Endothelial cell of umbilical vein (primary cell): ENCODE measurements around the gene TRIM14. TPM values are rescaled to one million over a fixed set of nuclear protein-coding genes. Genes with fewer than 3 reads are reported as not detected.

ENCODE experiments used
- BruUV-seq: library from RNA; stranded (reverse); fragments of 400-500 nt; replicated peaks from 2 replicates; lab custom pipeline; 2021; lab: Mats Ljungman, UMichigan
- CTCF ChIA-PET: fragments of 300-600, 350-600 bp; sonication (Branson Sonifier 250); formaldehyde crosslinking; loops from one replicate; lab custom pipeline; 2021; ENCODE audit warnings: antibody characterized with exemption, inconsistent platforms; lab: Charles Lee
- POLR2A ChIA-PET: fragments of 300-600, 350-600 bp; sonication (Branson Sonifier 250); formaldehyde crosslinking; loops from one replicate; lab custom pipeline; 2021; ENCODE audit warnings: antibody characterized with exemption, inconsistent platforms; lab: Charles Lee
- DNase-seq: peaks from one replicate; pipeline ENCODE4 v3.0.0-alpha.2; 2011; ENCODE audit warnings: low read depth, low spot score
- FAIRE-seq: peaks from 2 replicates; lab custom pipeline; 2011; peaks lifted over from hg19 to GRCh38; lab: Jason Lieb, UNC
- H2AFZ ChIP-seq: 2 replicates; pipeline ENCODE4 v1.6.0; 2012; ENCODE audit warnings: low read depth, low read length, control low read depth, inconsistent platforms
- H3K27ac ChIP-seq: 2 replicates; pipeline ENCODE4 v1.5.1; 2011; ENCODE audit warnings: low read depth, mild to moderate bottlenecking, control low read depth, low read length, moderate library complexity; ENCODE audit not compliant: insufficient read depth
- H3K27me3 ChIP-seq, 2 experiments: 2 replicates each; pipeline versions ENCODE4 v1.6.0 to v1.6.1; 2011; ENCODE audit warnings: low read length in 2 of 2, mixed read lengths in 1 of 2; ENCODE audit not compliant: control insufficient read depth in 2 of 2, insufficient read depth in 2 of 2
- H3K36me3 ChIP-seq, 2 experiments: 2 replicates in 1 of 2; 3 replicates in 1 of 2; pipeline ENCODE4 v1.5.1; 2011; ENCODE audit warnings: low read length in 2 of 2, mild to moderate bottlenecking in 1 of 2, moderate library complexity in 1 of 2; ENCODE audit not compliant: control insufficient read depth in 2 of 2, insufficient read depth in 2 of 2; ENCODE audit errors: extremely low read depth in 1 of 2
- H3K4me1 ChIP-seq: 3 replicates; pipeline ENCODE4 v1.5.1; 2011; ENCODE audit warnings: mild to moderate bottlenecking, low read length; ENCODE audit not compliant: control insufficient read depth, insufficient read depth; ENCODE audit errors: extremely low read depth
- H3K4me2 ChIP-seq: 2 replicates; pipeline ENCODE4 v1.6.1; 2011; ENCODE audit warnings: low read length, control low read depth, mixed read lengths; ENCODE audit not compliant: insufficient read depth
- H3K4me3 ChIP-seq, 3 experiments: fragments of 200-600 bp in 1 of 3; sonication (generic), shearing (Covaris generic) in 1 of 3; replicated peaks in 1 of 3; 2 replicates each; pipeline ENCODE4 v1.5.1; 2011 to 2016; ENCODE audit warnings: control low read depth in 3 of 3, low read length in 3 of 3, mild to moderate bottlenecking in 2 of 3, inconsistent platforms in 1 of 3, low read depth in 1 of 3, moderate library complexity in 1 of 3; ENCODE audit not compliant: insufficient read depth in 1 of 3
- H3K79me2 ChIP-seq: 2 replicates; pipeline ENCODE4 v1.6.0; 2012; ENCODE audit warnings: low read length, inconsistent platforms; ENCODE audit not compliant: control insufficient read depth, insufficient read depth
- H3K9ac ChIP-seq: replicated peaks from 2 replicates; pipeline ENCODE3; 2011; ENCODE audit warnings: low read length, control low read depth; ENCODE audit not compliant: insufficient read depth; ENCODE audit errors: extremely low read depth
- H3K9me1 ChIP-seq: replicated peaks from 3 replicates; pipeline ENCODE4 v1.6.0; 2011; ENCODE audit warnings: mild to moderate bottlenecking, low read length; ENCODE audit not compliant: control insufficient read depth, insufficient read depth; ENCODE audit errors: extremely low read depth
- H3K9me3 ChIP-seq: replicated peaks from 2 replicates; pipeline ENCODE4 v1.5.1; 2012; ENCODE audit warnings: low read length, inconsistent platforms; ENCODE audit not compliant: control insufficient read depth, insufficient read depth
- H4K20me1 ChIP-seq: replicated peaks from 2 replicates; pipeline ENCODE3; 2011; ENCODE audit warnings: mild to moderate bottlenecking, low read length; ENCODE audit not compliant: control insufficient read depth, insufficient read depth; ENCODE audit errors: extremely low read depth
- CTCF ChIP-seq, 2 donors: IDR thresholded peaks; 1 replicate in 1 of 2; 2 replicates in 1 of 2; pipeline ENCODE4 v1.5.1; 2011; ENCODE audit warnings: low read length in 2 of 2, mild to moderate bottlenecking in 2 of 2, moderate library complexity in 2 of 2, control low read depth in 1 of 2, inconsistent platforms in 1 of 2, low read depth in 1 of 2; ENCODE audit not compliant: insufficient read depth in 1 of 2; ENCODE audit errors: extremely low read depth in 1 of 2
- EZH2 ChIP-seq: IDR thresholded peaks from 2 replicates; pipeline ENCODE4 v1.6.1; 2012; ENCODE audit warnings: borderline replicate concordance, low read depth, mild to moderate bottlenecking, moderate library complexity, low read length, inconsistent platforms; ENCODE audit not compliant: severe bottlenecking
- FOS ChIP-seq: IDR thresholded peaks from 2 replicates; pipeline ENCODE4 v1.6.1; 2011; ENCODE audit warnings: mild to moderate bottlenecking, low read length, moderate library complexity, borderline replicate concordance; ENCODE audit not compliant: insufficient read depth
- GATA2 ChIP-seq: IDR thresholded peaks from 2 replicates; pipeline ENCODE4 v1.7.0; 2011; ENCODE audit warnings: low read depth, mild to moderate bottlenecking, moderate library complexity, mixed read lengths, low read length; ENCODE audit not compliant: insufficient read length, insufficient read depth
- JUN ChIP-seq: IDR thresholded peaks from 2 replicates; pipeline ENCODE4 v1.6.1; 2011; ENCODE audit warnings: borderline replicate concordance, low read depth; ENCODE audit not compliant: insufficient read length, insufficient read depth
- MAX ChIP-seq: IDR thresholded peaks from 2 replicates; pipeline ENCODE4 v1.6.1; 2011; ENCODE audit not compliant: insufficient read depth, insufficient read length
- MYC ChIP-seq: IDR thresholded peaks from one replicate; pipeline ENCODE4 v1.6.1; 2011; ENCODE audit warnings: mild to moderate bottlenecking, low read depth, low read length
- POLR2A ChIP-seq: IDR thresholded peaks from 2 replicates; pipeline ENCODE4 v1.6.1; 2012; ENCODE audit warnings: low read depth, mild to moderate bottlenecking, control low read depth, low read length
- POLR2AphosphoS5 ChIP-seq: IDR thresholded peaks from 2 replicates; pipeline ENCODE4 v1.6.1; 2012; ENCODE audit warnings: low read depth, mild to moderate bottlenecking, control low read depth, low read length, moderate library complexity; ENCODE audit not compliant: insufficient read depth
- dilution Hi-C: fragments of 300-500 bp; cut with MboI; formaldehyde crosslinking; loops from one replicate; pipeline ENCODE4 v1.15.0; 2019; ENCODE audit warnings: low sequenced_read_pairs; ENCODE audit not compliant: extremely low pct_ligation_motif_present
- intact Hi-C: fragments of 100-400 bp; cut with micrococcal nuclease; formaldehyde crosslinking; loops from one replicate; pipeline ENCODE4 v1.10.0; 2022
- polyA plus RNA-seq, 4 experiments: library from polyadenylated mRNA; depleted of rRNA in 3 of 4; stranded (reverse) in 3 of 4; unstranded in 1 of 4; fragments of >200 nt; gene quantifications; 2 replicates each; pipeline versions ENCODE4 v1.2.1 to v1.2.3, GENCODE V29; 2011 to 2012; ENCODE audit warnings: missing spikeins in 1 of 4
- total RNA-seq: library from RNA; stranded (reverse); gene quantifications from 2 replicates; pipeline ENCODE4 v1.2.3, GENCODE V29; 2021

The TRIM14 gene
- total and polyA plus RNA-seq, 2 donors (not counting 3 experiments of a cell fraction or from before 2014, with no cell fraction given): 4.8 to 10.7 TPM

GRCh38 chr9:98146101-98146991 lies 27.3 kb upstream of the TRIM14 start:
- POLR2A ChIA-PET: no interaction called here
- FAIRE-seq: no peak
- intact Hi-C loops: no loop called here
- Histone ChIP-seq H4K20me1 (no peaks in the 10 kb centered on the region), H3K27ac (no peak overlapping the region), H3K36me3 (no peaks in the 10 kb centered on the region), H3K4me2 (no peak overlapping the region), H3K4me1 (no peaks in the 10 kb centered on the region), H3K79me2 (no peaks in the 10 kb centered on the region), H3K9ac (no peak overlapping the region), H3K4me3 (no peak overlapping the region), H3K27me3 (peaks cover 0 to 2% of the 10 kb centered on the region in 2 experiments), H2AFZ (no peak overlapping the region), H3K9me3 (no peaks in the 10 kb centered on the region), H3K9me1 (no peaks in the 10 kb centered on the region)
- no peak for TF ChIP-seq GATA2
- TF ChIP-seq POLR2AphosphoS5: no peak
- CTCF ChIA-PET: interaction anchor here (1.1 kb wide), 1 partner anchor 26 kb away, joined by 3 read pairs; no protein-coding TSS in a partner anchor
- dilution Hi-C loops: no loop called here
- no peak for DNase-seq
- no TSS peak for BruUV-seq

GRCh38 chr9:98144631-98145030 lies 25.6 kb upstream of the TRIM14 start:
- ChIA-PET CTCF (no interaction called here), POLR2A (no interaction called here)
- DNase-seq (no peak), FAIRE-seq (no peak)
- no peaks in the 10 kb centered on the region for H3K36me3 ChIP-seq
- no peak overlapping the region for H3K27ac ChIP-seq
- no peak overlapping the region for H2AFZ ChIP-seq
- H3K79me2 ChIP-seq: no peaks in the 10 kb centered on the region
- H3K4me1 ChIP-seq: no peaks in the 10 kb centered on the region
- no peaks in the 10 kb centered on the region for H4K20me1 ChIP-seq
- dilution Hi-C loops: no loop called here
- H3K4me3 ChIP-seq: no peak overlapping the region
- H3K9ac ChIP-seq: no peak overlapping the region
- H3K9me1 ChIP-seq: no peaks in the 10 kb centered on the region
- no peaks in the 10 kb centered on the region for H3K9me3 ChIP-seq
- intact Hi-C loops: no loop called here
- TF ChIP-seq MAX (no peak), JUN (no peak), FOS (no peak), GATA2 (no peak), CTCF (IDR thresholded peaks at IDR 0.05; ENCODE audit: extremely low read depth in 1 of 2, insufficient read depth in 1 of 2, low read depth in 1 of 2, low read length in 2 of 2) (no peak), MYC (no peak), POLR2A (no peak), POLR2AphosphoS5 (no peak), EZH2 (no peak)
- BruUV-seq: no TSS peak
- no peak overlapping the region for H3K4me2 ChIP-seq
- peaks cover 0 to 2% of the 10 kb centered on the region in 2 experiments for H3K27me3 ChIP-seq
